Body of pancreas (tissue), 4 donors: Measurements from ENCODE around the gene ITGAX.

Source experiments
- CTCF ChIP-seq, 7 experiments: fragments of 450-650 bp in 4 of 7; fragments of 200-600 bp in 3 of 7; sonication (generic) in 3 of 7; IDR thresholded peaks; one replicate each; pipeline ENCODE4 v1.5.1; 2016 to 2019; ENCODE audit warnings: antibody characterized with exemption in 7 of 7
- POLR2A ChIP-seq, 3 donors: fragments of 450-650 bp; IDR thresholded peaks; one replicate each; pipeline ENCODE4 v1.6.1; 2016; ENCODE audit warnings: antibody characterized with exemption in 3 of 3, mild to moderate bottlenecking in 2 of 3

GRCh38 chr16:31354394-31355291 lies at the start of gene ITGAX:
- TF ChIP-seq CTCF (IDR thresholded peaks at IDR 0.05): no peak
- peak in 1 of 3 donors; percentile 66 for TF ChIP-seq POLR2A (IDR thresholded peaks at IDR 0.05)
